Esophagus mucosa (tissue), 1 donor: ENCODE data around the gene GJD4. TPM values are rescaled to one million over a fixed set of nuclear protein-coding genes. Genes with fewer than 3 reads are reported as not detected.

Source experiments
- ATAC-seq: fragments of 200-7000 bp; cut with Tn5 transposase; one replicate; pipeline ENCODE4 v1.9.1; 2020
- total RNA-seq: library from RNA; stranded (reverse); gene quantifications from one replicate; pipeline ENCODE4 v1.2.4, GENCODE V29; 2023
- donor health status: DM: yes; HTN: yes; CAD: no.

Gene GJD4
- total RNA-seq, 1 donor from 2014 or later, result not detected

DNA sequence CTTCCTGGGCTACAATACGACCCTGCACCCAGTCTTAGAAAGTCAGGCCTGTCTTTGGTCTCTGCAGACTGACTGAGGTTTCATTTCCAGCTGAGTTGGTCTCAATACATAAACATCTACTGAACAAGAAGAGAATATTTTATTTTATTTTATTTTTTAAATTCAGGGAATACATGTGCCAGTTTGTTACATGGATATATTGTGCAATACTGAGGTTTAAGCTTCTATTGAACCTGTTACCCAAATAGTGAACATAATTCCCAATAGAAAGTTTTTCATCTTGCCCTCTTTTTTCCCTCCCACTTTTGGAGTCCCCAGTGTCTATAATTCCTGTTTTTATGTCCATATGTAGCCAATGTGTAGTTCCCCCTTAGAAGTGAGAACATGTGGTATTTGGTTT lies 26.3 kb downstream of the GJD4 start:
- no peak for ATAC-seq

DNA sequence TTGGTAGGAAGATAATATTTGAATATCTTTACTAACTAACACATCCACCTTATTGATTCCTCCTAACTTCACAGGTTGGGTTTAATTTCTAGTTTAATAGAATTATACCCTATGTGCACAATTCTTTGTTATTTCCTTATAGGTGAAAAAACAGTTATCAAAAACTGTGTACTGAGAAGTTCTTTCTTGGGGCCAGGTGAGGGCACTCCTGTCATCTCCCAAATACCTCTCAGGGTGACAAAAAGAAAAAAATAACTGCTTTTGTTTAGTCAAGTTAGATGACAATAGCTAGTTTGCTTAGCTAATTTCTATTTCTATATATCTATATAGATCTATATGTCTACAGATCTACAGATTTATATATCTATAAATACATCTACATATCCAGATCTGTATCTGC lies 26.9 kb downstream of the GJD4 start:
- no peak for ATAC-seq

GRCh38 chr10:35633006-35633980 lies 28.2 kb downstream of the GJD4 start:
- no peak for ATAC-seq

- peak; percentile 80 for ATAC-seq
These were observed 30.4 kb downstream of the GJD4 start for GRCh38 chr10:35635576-35635975.

- ATAC-seq, result no peak
These were observed 31.8 kb downstream of the GJD4 start for GRCh38 chr10:35636956-35637355.

- ATAC-seq, result no peak
These were observed 32.3 kb downstream of the GJD4 start for GRCh38 chr10:35637462-35637861.

GRCh38 chr10:35638101-35638500 lies 33.0 kb downstream of the GJD4 start:
- ATAC-seq, result no peak

DNA sequence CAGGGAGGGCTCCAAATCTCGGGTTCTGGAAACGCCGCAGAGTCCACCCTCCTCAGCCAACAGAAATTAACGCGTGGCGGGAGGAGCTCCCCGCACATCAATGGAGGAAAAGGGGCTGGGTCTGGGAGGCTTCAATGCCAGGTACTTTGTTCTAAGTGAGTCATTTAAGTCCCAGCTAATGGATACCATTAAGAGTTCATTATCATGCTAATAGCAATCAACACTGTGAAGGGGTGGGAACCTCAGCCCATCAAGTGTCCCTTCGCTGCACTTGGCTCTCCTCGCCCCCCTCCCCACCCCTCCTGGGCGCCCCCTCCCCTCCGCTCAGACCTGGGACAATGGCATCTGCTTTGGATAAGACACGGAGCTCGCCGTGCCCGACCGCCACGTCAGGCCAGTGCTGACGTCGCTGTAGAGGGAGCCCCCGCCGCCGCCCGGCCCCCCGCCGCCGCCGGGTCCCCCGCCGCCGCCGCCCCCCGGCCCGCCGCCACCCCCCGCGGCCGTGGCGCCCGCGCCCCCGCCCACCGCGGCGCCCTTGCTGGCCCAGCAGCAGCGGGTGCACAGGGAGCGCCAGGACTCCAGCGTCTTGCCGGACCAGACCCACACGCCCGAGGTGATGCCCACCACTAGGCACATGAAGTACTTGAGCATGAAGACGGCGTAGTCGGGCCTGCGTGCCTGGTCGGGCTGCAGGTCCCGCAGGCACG lies 34.0 kb downstream of the GJD4 start:
- ATAC-seq, result no peak

DNA sequence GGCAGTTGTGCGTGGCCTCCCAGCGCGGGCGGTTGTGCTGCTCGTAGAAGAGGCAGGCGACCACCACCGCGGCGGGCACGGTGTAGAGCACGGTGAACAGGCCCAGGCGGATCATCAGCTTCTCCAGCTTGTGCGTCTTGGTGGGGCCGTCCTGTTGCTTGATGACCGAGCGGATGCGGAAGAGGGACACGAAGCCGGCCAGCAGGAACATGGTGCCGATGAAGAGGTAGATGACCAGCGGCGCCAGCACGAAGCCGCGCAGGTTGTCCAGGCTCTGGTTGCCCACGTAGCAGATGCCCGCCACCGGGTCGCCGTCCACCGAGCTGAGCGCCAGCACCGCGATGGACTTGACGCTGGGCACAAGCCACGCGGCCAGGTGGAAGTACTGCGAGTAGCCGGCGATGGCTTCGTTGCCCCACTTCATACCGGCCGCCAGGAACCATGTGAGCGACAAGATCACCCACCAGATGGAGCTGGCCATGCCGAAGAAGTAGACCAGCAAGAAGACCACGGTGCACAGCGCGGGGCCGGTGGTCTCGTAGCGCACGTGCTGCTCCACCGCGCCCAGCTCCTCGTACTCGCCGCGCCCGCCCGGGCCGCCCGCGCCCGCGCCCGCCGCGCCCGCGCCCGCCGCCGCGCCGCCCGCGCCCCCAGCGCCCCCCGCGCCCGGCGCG lies 34.7 kb downstream of the GJD4 start:
- ATAC-seq, result no peak

GRCh38 chr10:35640474-35640873 lies 35.3 kb downstream of the GJD4 start:
- peak; percentile 30 for ATAC-seq

DNA sequence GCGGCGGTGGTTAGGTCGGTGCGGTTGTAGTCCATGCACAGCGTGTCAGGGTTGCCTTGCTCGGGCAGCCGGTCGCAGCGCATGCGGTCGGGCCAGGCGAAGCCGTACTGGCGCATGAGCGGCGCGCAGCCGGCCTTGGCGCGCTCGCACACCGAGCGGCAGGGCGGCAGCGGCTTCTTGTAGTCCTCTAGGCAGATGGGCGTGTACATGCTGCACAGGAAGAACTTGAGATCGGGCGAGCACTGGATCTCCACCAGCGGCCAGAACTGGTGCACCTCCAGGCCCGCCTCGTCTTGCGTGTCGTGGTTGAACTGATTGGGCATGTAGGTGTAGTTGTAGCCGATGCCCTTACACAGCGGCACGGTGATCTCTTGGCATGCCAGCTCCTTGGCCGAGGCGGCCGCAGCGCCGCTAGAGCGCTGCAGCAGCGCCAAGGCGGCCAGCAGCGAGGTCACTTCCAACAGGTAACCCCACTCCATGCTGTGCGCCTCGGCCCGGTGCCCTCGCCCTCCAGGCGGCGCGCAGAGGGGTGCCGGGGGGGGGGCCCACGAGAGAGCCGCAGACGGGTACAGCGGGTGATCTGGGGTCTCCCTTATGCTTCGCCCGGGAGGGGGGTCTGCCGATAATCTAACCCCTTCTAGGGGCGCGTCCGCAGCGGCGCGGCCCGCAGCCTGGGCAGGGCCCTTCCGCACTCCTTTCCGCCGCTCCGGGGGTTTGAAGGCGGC lies 36.0 kb downstream of the GJD4 start:
- peak; percentile 82 for ATAC-seq

- peak; percentile 27 for ATAC-seq
These were observed 36.5 kb downstream of the GJD4 start for GRCh38 chr10:35641676-35642034.

DNA sequence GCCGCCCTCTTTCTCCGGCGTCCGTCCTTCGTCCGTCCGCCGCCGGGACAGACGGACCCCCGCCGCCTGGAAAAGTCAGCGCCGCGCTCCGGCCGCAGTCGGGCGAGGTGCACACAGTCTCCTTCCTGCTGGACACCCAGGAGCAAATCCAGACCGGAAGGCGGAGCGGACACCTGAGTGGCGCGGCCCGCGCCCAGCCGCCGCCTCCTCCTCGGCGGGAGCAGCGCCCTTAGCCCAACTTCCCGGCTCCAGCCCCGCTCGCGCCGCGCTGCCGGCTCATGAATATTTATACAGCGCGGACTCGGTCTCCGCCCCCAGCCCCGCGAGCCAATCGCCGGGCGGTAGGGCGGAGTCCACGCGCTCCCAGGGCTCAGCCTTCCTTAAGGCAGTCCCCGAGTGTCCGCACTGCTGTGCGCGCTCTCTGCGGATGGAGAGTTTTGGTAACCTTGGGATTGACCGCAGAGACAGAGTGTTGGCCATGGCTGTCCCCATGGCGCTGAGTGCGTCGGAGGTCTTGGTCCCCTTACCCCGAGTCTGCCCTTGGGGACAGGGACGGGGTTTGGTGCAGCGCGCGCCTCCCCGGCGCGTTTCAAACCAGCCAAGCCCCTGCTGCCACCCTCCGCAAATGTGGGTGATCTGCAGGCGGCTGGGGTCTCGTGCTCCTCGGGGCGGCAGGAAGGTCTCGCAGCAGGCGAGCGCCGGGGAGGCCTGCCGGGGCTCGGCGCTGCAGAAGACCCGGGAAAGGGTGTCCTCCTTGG lies 37.1 kb downstream of the GJD4 start, which contains the start of gene FZD8:
FZD8 (minus strand) TSS at position 262 of the 758 bp plus-strand sequence. CDS start 867 bp downstream, outside the sequence.
- peak; percentile 94 for ATAC-seq

- no peak for ATAC-seq
These were observed 37.6 kb downstream of the GJD4 start for GRCh38 chr10:35642793-35643114.

- no peak for ATAC-seq
These were observed 38.3 kb downstream of the GJD4 start for GRCh38 chr10:35643151-35644049.

DNA sequence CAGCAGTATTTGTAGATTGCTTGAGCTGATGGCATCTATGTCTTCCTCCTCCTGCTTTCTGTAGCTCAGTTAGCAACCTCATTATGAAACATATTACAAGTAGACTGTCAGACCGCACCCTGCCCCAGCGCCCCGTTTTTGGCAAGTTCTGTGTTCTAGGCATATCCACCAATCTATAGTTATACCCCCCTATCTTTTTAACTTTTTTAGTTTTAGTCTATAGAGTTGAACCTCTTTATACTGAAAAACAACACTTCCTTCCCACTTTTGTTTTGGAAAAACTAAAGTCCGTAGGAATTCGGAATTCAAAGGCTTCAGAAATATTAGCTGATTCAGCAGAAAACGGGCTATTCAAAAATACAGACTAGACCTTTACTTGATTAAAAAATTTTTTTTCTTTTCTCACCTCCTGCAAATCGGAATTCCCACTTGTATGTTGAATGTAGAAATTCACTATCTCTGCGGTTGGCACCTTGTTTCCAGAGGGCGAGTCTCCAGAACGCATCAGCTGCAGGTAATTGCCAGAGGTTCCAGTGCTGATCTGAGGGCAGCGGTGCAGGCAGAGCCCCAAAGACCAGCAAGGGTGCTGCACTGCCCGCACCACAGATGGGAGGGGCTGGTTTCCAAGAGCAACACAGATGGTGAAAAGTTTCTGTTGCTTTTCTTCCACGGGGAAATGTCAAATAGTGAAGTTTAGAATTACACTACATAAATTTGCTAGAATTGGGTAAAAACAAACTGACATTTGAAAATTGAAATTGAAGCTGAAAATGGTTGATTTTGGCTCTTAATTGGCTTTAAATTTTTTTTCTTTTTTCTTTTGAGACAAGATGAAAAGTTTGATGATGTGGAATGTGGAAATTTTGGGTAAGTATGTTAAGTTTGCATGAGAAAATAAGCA lies 39.2 kb downstream of the GJD4 start:
- ATAC-seq, result no peak

DNA sequence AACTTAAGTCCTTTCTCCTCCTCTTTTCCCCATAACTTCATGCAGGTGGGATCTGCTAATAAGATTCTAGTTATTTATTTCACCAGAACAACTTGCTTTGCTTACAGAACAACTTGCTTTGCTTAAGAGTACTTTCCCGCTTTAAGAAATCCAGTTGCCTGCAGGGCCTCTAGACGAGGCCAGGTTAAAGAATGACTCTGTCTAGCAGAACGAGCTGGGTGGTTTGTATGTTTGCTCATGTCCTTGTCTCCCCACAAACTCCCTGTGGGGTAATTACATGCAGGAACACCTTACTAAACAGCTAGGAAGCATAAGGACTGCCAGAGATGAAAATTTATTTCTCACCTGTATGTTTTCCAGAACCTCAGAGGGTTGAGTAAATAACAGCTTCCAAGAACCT lies 45.8 kb downstream of the GJD4 start:
- ATAC-seq, result no peak

DNA sequence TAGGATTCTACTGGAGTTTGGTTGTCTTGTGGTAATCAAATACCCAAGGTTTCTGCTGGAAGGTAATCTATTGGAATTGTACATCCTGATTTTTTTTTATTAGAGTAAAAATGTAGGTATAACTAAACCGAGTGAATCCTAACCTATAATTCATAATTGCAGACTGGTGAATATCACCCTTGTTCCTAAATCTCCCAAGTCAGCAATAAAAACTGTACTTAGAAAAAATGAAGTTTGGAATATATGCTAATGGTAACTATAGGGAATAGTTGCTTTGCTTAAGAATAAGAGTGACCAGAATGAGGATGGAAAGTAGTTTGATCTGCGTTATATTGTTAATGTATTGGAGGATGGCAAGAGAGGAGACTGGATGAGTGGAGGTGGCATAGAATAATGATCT lies 47.7 kb downstream of the GJD4 start:
- ATAC-seq, result no peak

- no peak for ATAC-seq
These were observed 52.5 kb downstream of the GJD4 start for GRCh38 chr10:35657621-35658020.
